Purkinje cell (primary cell): ENCODE results near the gene CSRP2. TPM values are rescaled to one million over a fixed set of nuclear protein-coding genes. Genes with fewer than 3 reads are reported as not detected.

Experiments used
- polyA plus RNA-seq: library from polyadenylated mRNA; unstranded; fragments of >200 nt; fragmentation: Nextera tagmentation; gene quantifications from 2 replicates; pipeline ENCODE4 v1.2.1, GENCODE V29; 2014

The CSRP2 gene
- 0.36 TPM in 1 of 2 replicates, not detected in the other for polyA plus RNA-seq

DNA sequence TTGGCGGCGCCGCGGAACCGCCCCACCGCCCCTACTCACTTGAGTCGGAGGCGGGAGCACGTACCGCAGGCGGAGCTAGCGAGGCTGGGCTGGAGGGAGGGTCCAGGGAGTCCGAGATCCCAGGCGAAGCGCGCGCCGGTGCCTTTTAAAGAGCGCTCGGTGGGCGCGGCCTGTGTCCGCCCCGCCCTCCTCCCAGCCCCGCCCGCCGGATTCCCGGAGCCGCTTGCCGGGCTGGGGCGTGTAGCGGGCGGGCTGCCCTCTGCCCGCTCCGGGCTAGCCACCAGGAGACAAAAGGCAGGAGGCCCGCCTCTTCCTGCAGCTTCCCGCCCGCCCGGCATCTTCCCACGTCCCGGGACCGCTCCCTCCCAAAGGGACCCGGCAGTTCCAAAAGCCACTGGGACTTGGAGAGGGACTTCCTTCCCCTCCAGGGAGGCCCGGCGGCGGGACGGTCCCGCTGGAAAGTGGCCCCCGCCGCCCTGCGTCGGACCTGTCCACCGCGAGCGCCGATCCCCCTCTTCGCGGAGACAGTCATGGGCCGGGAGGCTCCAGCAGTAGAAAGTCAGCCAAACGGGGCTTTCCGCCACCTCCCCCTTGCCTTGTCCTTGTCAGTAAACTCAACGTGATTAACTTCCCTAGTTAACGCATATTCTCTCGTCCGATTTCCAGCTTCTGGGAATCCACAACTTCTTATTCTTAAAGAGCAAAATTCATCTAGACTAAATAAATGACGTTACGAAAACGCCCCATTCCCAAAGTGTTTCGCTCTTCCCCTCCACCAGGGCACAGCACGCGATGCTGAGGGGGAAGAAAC, at the start of gene CSRP2:
Gene CSRP2, minus strand, starts transcription at position 121 of the 811 bp plus-strand sequence. CDS start 12,759 bp downstream, outside the sequence.

Other genes with a start within 250 kb of the CSRP2 start
- gene ZDHHC17, start 114.9 kb downstream of the CSRP2 start, polyA plus RNA-seq: 44.8 and 46.8 TPM in 2 replicates
- gene E2F7, start 186.6 kb upstream of the CSRP2 start, polyA plus RNA-seq: not detected in 2 replicates